IMR-90 (cell line): ENCODE data around the gene LUC7L2. TPM values are rescaled to one million over a fixed set of nuclear protein-coding genes. Genes with fewer than 3 reads are reported as not detected.

Experiments used
- ATAC-seq: fragments of 200-7000 bp; cut with Tn5 transposase; 2 replicates; pipeline ENCODE4 v1.9.1; 2020; ENCODE audit warnings: low read depth, mild to moderate bottlenecking, moderate library complexity
- BruUV-seq: library from RNA; stranded (reverse); fragments of 400-500 nt; replicated peaks from 2 replicates; lab custom pipeline; 2021; lab: Mats Ljungman, UMichigan
- CTCF ChIA-PET: fragments of 300-600 bp; formaldehyde crosslinking; extraction: SDS; loops from one replicate; lab custom pipeline; 2021; ENCODE audit warnings: antibody characterized with exemption; lab: Yijun Ruan, JAX
- POLR2A ChIA-PET: fragments of 300-600 bp; sonication (Branson Sonifier 250); formaldehyde crosslinking; loops from one replicate; lab custom pipeline; 2022; ENCODE audit warnings: antibody characterized with exemption; ENCODE audit not compliant: unreplicated experiment; lab: Charles Lee
- DNase-seq: peaks from one replicate; pipeline ENCODE4 v3.0.0; 2013
- H2AFZ ChIP-seq: replicated peaks from 2 replicates; pipeline ENCODE3; 2013; ENCODE audit warnings: low read length, mild to moderate bottlenecking; ENCODE audit not compliant: poor library complexity
- H2AK5ac ChIP-seq: 2 replicates; pipeline ENCODE4 v1.6.1; 2013; ENCODE audit warnings: low read depth, low read length, inconsistent platforms
- H2AK9ac ChIP-seq: replicated peaks from 2 replicates; pipeline ENCODE3; 2013; ENCODE audit warnings: mild to moderate bottlenecking, low read depth, low read length, moderate library complexity; ENCODE audit not compliant: poor library complexity
- H2BK120ac ChIP-seq: 2 replicates; pipeline ENCODE4 v1.6.1; 2013; ENCODE audit warnings: low read depth, low read length, inconsistent platforms
- H2BK15ac ChIP-seq: 3 replicates; pipeline ENCODE4 v1.6.1; 2013; ENCODE audit warnings: low read depth, low read length, inconsistent platforms
- H2BK20ac ChIP-seq: 2 replicates; pipeline ENCODE4 v1.6.1; 2013; ENCODE audit warnings: low read depth, mild to moderate bottlenecking, inconsistent platforms, low read length, moderate library complexity
- H2BK5ac ChIP-seq: 2 replicates; pipeline ENCODE4 v1.6.1; 2013; ENCODE audit warnings: mild to moderate bottlenecking, low read depth, low read length, inconsistent platforms; ENCODE audit not compliant: poor library complexity, severe bottlenecking
- H3K14ac ChIP-seq: replicated peaks from 2 replicates; pipeline ENCODE4 v1.6.1; 2013; ENCODE audit warnings: low read depth, low read length, inconsistent platforms
- H3K18ac ChIP-seq: 2 replicates; pipeline ENCODE4 v1.6.1; 2013; ENCODE audit warnings: low read depth, low read length, control low read depth
- H3K23ac ChIP-seq: 2 replicates; pipeline ENCODE4 v1.6.1; 2013; ENCODE audit warnings: low read depth, low read length, inconsistent platforms
- H3K27ac ChIP-seq: 2 replicates; pipeline ENCODE4 v1.5.1; 2013; ENCODE audit warnings: mild to moderate bottlenecking, control low read depth, low read length; ENCODE audit not compliant: insufficient read depth
- H3K27me3 ChIP-seq: 2 replicates; pipeline ENCODE4 v1.6.1; 2013; ENCODE audit warnings: low read length; ENCODE audit not compliant: control insufficient read depth, insufficient read depth
- H3K36me3 ChIP-seq: 2 replicates; pipeline ENCODE4 v1.6.1; 2013; ENCODE audit warnings: low read length, mixed read lengths; ENCODE audit not compliant: control insufficient read depth, insufficient read depth
- H3K4ac ChIP-seq: 2 replicates; pipeline ENCODE4 v1.6.1; 2013; ENCODE audit warnings: low read depth, low read length, inconsistent platforms
- H3K4me1 ChIP-seq: 2 replicates; pipeline ENCODE4 v1.6.1; 2013; ENCODE audit warnings: low read length, mixed read lengths; ENCODE audit not compliant: control insufficient read depth, insufficient read depth
- H3K4me2 ChIP-seq: 2 replicates; pipeline ENCODE4 v1.6.1; 2013; ENCODE audit warnings: low read depth, mild to moderate bottlenecking, control low read depth, low read length, moderate library complexity
- H3K4me3 ChIP-seq: 2 replicates; pipeline ENCODE4 v1.5.1; 2013; ENCODE audit warnings: low read depth, mild to moderate bottlenecking, control low read depth, low read length, moderate library complexity; ENCODE audit not compliant: insufficient read depth
- H3K56ac ChIP-seq: 2 replicates; pipeline ENCODE4 v1.6.1; 2013; ENCODE audit warnings: low read length, inconsistent platforms; ENCODE audit not compliant: insufficient read depth; ENCODE audit errors: extremely low read depth
- H3K79me1 ChIP-seq, 2 experiments: 2 replicates each; pipeline ENCODE4 v1.6.1; 2013; ENCODE audit warnings: low read length in 2 of 2, inconsistent platforms in 1 of 2, low read depth in 1 of 2
- H3K9ac ChIP-seq: 2 replicates; pipeline ENCODE4 v1.6.1; 2013; ENCODE audit warnings: low read depth, low read length, control low read depth
- H3K9me1 ChIP-seq: 2 replicates; pipeline ENCODE4 v1.6.1; 2013; ENCODE audit warnings: low read length, inconsistent platforms; ENCODE audit not compliant: insufficient read depth
- H3K9me3 ChIP-seq: 2 replicates; pipeline ENCODE4 v1.6.1; 2013; ENCODE audit warnings: low read length; ENCODE audit not compliant: control insufficient read depth, insufficient read depth
- H4K20me1 ChIP-seq: 2 replicates; pipeline ENCODE4 v1.6.1; 2013; ENCODE audit warnings: low read length, inconsistent platforms; ENCODE audit not compliant: insufficient read depth
- H4K5ac ChIP-seq: 2 replicates; pipeline ENCODE4 v1.6.1; 2013; ENCODE audit warnings: mild to moderate bottlenecking, low read depth, low read length, control low read depth
- H4K8ac ChIP-seq, 2 experiments: 2 replicates each; pipeline ENCODE4 v1.6.1; 2013; ENCODE audit warnings: low read depth in 2 of 2, low read length in 2 of 2, control low read depth in 1 of 2, inconsistent platforms in 1 of 2
- H4K91ac ChIP-seq: 2 replicates; pipeline ENCODE4 v1.6.1; 2013; ENCODE audit warnings: low read depth, low read length, inconsistent platforms; ENCODE audit not compliant: insufficient read depth
- BHLHE40 ChIP-seq: fragments of 150-350 bp; IDR thresholded peaks from 2 replicates; pipeline ENCODE4 v1.6.1; 2016; ENCODE audit warnings: mild to moderate bottlenecking, low read depth, low read length
- CEBPB ChIP-seq: IDR thresholded peaks from 2 replicates; pipeline ENCODE4 v1.6.1; 2012; ENCODE audit warnings: low read depth, low read length, improper control_type of control experiment
- CHD1 ChIP-seq: IDR thresholded peaks from 2 replicates; pipeline ENCODE4 v1.6.1; 2012; ENCODE audit warnings: low read depth, low read length, improper control_type of control experiment
- FOS ChIP-seq: fragments of 150-350 bp; IDR thresholded peaks from 2 replicates; pipeline ENCODE4 v1.6.1; 2016; ENCODE audit warnings: low read depth, low read length
- MAFK ChIP-seq: IDR thresholded peaks from 2 replicates; pipeline ENCODE4 v1.6.1; 2012; ENCODE audit warnings: low read depth, low read length, improper control_type of control experiment
- MAZ ChIP-seq: IDR thresholded peaks from 2 replicates; pipeline ENCODE4 v1.6.1; 2012; ENCODE audit warnings: low read depth, mild to moderate bottlenecking, low read length, improper control_type of control experiment, moderate library complexity, borderline replicate concordance
- MXI1 ChIP-seq: IDR thresholded peaks from 2 replicates; pipeline ENCODE4 v1.6.1; 2012; ENCODE audit warnings: low read depth, mild to moderate bottlenecking, low read length, moderate library complexity, borderline replicate concordance
- NFE2L2 ChIP-seq: fragments of 150-350 bp; IDR thresholded peaks from 2 replicates; pipeline ENCODE4 v1.6.1; 2016; ENCODE audit warnings: low read depth, mild to moderate bottlenecking, low read length
- POLR2A ChIP-seq: IDR thresholded peaks from 2 replicates; pipeline ENCODE4 v1.6.1; 2012; ENCODE audit warnings: mild to moderate bottlenecking, low read depth, low read length
- RAD21 ChIP-seq: IDR thresholded peaks from 2 replicates; pipeline ENCODE4 v1.6.1; 2012; ENCODE audit warnings: low read length, improper control_type of control experiment
- RCOR1 ChIP-seq: IDR thresholded peaks from 2 replicates; pipeline ENCODE4 v1.6.1; 2012; ENCODE audit warnings: mild to moderate bottlenecking, low read length, improper control_type of control experiment; ENCODE audit not compliant: insufficient replicate concordance
- RFX5 ChIP-seq: IDR thresholded peaks from 2 replicates; pipeline ENCODE4 v1.8.0; 2012; ENCODE audit warnings: low read depth, mild to moderate bottlenecking, low read length, moderate library complexity
- SMC3 ChIP-seq: fragments of 150-350 bp; IDR thresholded peaks from 2 replicates; pipeline ENCODE4 v1.6.1; 2016; ENCODE audit warnings: low read depth, mild to moderate bottlenecking, antibody characterized with exemption, low read length, moderate library complexity
- WGBS, 2 experiments: methylation state at CpG; one replicate each; pipeline versions ENCODE4 v1.1.5 to v1.1.7; 2013; ENCODE audit warnings: missing lambda C conversion rate in 2 of 2; ENCODE audit not compliant: insufficient read length in 1 of 2; ENCODE audit errors: extremely low coverage in 2 of 2; 5-methylcytosine and 5-hydroxymethylcytosine counted together
- dilution Hi-C: fragments of 300-500 bp; cut with HindIII; formaldehyde crosslinking; loops from one replicate; pipeline ENCODE4 v1.14.3; 2018; ENCODE audit warnings: low sequenced_read_pairs; ENCODE audit not compliant: unreplicated experiment
- in situ Hi-C: fragments of 300-500 bp; cut with MboI; formaldehyde crosslinking; loops from 3 replicates; pipeline ENCODE4 v1.14.3; 2019; ENCODE audit warnings: low sequenced_read_pairs, inconsistent platforms, mixed read lengths
- intact Hi-C: fragments of 100-400 bp; cut with micrococcal nuclease; formaldehyde crosslinking; loops from 2 replicates; pipeline ENCODE4 v1.10.0; 2022
- polyA plus RNA-seq, 3 experiments: library from polyadenylated mRNA; depleted of rRNA; stranded (reverse); fragments of >200 nt; gene quantifications; 2 replicates each; pipeline ENCODE4 v1.2.3, GENCODE V29; 2012; ENCODE audit warnings: low replicate concordance in 1 of 3
- total RNA-seq: library from RNA; depleted of rRNA; stranded (reverse); fragments of >200 nt; gene quantifications from 2 replicates; pipeline ENCODE4 v1.2.3, GENCODE V29; 2012
- TF ChIP-seq, protein P1 (sequence below): fragments of 150-350 bp; IDR thresholded peaks from 2 replicates; pipeline ENCODE4 v1.6.1; 2017; ENCODE audit warnings: mild to moderate bottlenecking, antibody characterized with exemption, low read length, low read depth
- TF ChIP-seq, protein P2 (sequence below): fragments of 150-350 bp; IDR thresholded peaks from 2 replicates; pipeline ENCODE4 v1.6.1; 2016; ENCODE audit warnings: low read depth, mild to moderate bottlenecking, low read length, moderate library complexity, borderline replicate concordance
- TF ChIP-seq, protein P3 (sequence below): conservative IDR thresholded peaks from 2 replicates; pipeline ENCODE4 v1.5.1; 2012; ENCODE audit warnings: mild to moderate bottlenecking, low read depth, low read length, improper control_type of control experiment

The LUC7L2 gene
- total and polyA plus RNA-seq, 2 of the 4 experiments (the other 2 are of a cell fraction): 14.9 to 31.8 TPM

DNA sequence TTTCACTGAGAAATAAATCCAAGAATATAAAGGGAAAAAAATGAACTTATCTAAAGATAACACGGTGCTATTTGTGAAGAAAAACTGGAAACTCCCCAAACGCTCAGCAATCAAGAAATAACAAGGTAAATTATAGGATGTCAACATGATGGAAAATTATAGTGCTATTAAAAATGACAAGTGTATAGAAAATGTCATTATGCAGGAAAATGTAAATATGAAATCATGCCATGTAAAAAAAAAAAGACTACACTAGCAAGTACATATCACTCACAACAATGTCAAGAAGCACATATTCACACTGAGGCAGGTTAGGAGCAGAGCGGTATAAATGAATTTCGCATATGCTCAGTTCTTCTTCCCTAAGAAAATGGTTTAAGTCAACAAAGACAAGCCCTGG is 96.1 kb downstream of the LUC7L2 start:
- POLR2A ChIA-PET: no interaction called here
- no peak for ATAC-seq
- no peaks in the 10 kb centered on the region for H3K79me1 ChIP-seq

More for the DNA sequence above, 96.1 kb downstream of the LUC7L2 start:
- no peak overlapping the region for H3K56ac ChIP-seq
- H4K5ac ChIP-seq: no peak overlapping the region
- H2BK120ac ChIP-seq: no peak overlapping the region
- H3K27me3 ChIP-seq: peaks cover 1% of the 10 kb centered on the region; the same call in 1 of the 2 replicates
- no TSS peak for BruUV-seq
- H3K9ac ChIP-seq: no peak overlapping the region
- TF ChIP-seq SMC3: no peak
- no peak for TF ChIP-seq NFE2L2
- TF ChIP-seq, protein P1, sequence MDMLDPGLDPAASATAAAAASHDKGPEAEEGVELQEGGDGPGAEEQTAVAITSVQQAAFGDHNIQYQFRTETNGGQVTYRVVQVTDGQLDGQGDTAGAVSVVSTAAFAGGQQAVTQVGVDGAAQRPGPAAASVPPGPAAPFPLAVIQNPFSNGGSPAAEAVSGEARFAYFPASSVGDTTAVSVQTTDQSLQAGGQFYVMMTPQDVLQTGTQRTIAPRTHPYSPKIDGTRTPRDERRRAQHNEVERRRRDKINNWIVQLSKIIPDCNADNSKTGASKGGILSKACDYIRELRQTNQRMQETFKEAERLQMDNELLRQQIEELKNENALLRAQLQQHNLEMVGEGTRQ: no peak
- no peak for TF ChIP-seq MAZ
- TF ChIP-seq BHLHE40: no peak
- no peak for TF ChIP-seq MXI1
- TF ChIP-seq FOS: no peak
- TF ChIP-seq RCOR1: no peak
- no peak for TF ChIP-seq CHD1
- TF ChIP-seq, protein P2, sequence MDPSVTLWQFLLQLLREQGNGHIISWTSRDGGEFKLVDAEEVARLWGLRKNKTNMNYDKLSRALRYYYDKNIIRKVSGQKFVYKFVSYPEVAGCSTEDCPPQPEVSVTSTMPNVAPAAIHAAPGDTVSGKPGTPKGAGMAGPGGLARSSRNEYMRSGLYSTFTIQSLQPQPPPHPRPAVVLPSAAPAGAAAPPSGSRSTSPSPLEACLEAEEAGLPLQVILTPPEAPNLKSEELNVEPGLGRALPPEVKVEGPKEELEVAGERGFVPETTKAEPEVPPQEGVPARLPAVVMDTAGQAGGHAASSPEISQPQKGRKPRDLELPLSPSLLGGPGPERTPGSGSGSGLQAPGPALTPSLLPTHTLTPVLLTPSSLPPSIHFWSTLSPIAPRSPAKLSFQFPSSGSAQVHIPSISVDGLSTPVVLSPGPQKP: no peak
- TF ChIP-seq MAFK: no peak
- no peak for TF ChIP-seq POLR2A
- no peak for TF ChIP-seq RFX5
- no peak for TF ChIP-seq RAD21
- TF ChIP-seq CEBPB: no peak
- TF ChIP-seq, protein P3, sequence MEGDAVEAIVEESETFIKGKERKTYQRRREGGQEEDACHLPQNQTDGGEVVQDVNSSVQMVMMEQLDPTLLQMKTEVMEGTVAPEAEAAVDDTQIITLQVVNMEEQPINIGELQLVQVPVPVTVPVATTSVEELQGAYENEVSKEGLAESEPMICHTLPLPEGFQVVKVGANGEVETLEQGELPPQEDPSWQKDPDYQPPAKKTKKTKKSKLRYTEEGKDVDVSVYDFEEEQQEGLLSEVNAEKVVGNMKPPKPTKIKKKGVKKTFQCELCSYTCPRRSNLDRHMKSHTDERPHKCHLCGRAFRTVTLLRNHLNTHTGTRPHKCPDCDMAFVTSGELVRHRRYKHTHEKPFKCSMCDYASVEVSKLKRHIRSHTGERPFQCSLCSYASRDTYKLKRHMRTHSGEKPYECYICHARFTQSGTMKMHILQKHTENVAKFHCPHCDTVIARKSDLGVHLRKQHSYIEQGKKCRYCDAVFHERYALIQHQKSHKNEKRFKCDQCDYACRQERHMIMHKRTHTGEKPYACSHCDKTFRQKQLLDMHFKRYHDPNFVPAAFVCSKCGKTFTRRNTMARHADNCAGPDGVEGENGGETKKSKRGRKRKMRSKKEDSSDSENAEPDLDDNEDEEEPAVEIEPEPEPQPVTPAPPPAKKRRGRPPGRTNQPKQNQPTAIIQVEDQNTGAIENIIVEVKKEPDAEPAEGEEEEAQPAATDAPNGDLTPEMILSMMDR: no peak
- H2AK9ac ChIP-seq: no peak overlapping the region
- peaks cover 4% of the 10 kb centered on the region; the same call in 1 of the 2 replicates for H3K4me1 ChIP-seq
- no peak overlapping the region for H2BK20ac ChIP-seq
- no peak overlapping the region for H2AFZ ChIP-seq
- H3K4ac ChIP-seq: no peak overlapping the region
- H2BK5ac ChIP-seq: no peak overlapping the region
- H4K20me1 ChIP-seq: no peaks in the 10 kb centered on the region
- dilution Hi-C loops: no loop called here
- DNase-seq: no peak
- CTCF ChIA-PET: no interaction called here
- H4K91ac ChIP-seq: no peak overlapping the region
- no peak overlapping the region for H3K4me3 ChIP-seq
- H3K27ac ChIP-seq: no peak overlapping the region
- intact Hi-C loops: no loop called here
- no CpG with 5 or more reads among the region's 4 CpGs for WGBS, 2 experiments
- no peaks in the 10 kb centered on the region for H3K9me1 ChIP-seq
- no peak overlapping the region for H3K23ac ChIP-seq
- no peak overlapping the region for H3K14ac ChIP-seq
- in situ Hi-C loops: no loop called here
- H3K36me3 ChIP-seq: no peaks in the 10 kb centered on the region
- H3K18ac ChIP-seq: no peak overlapping the region
- H2AK5ac ChIP-seq: no peak overlapping the region
- no peak overlapping the region for H2BK15ac ChIP-seq
- H4K8ac ChIP-seq: no peak overlapping the region
- no peak overlapping the region for H3K4me2 ChIP-seq
- no peaks in the 10 kb centered on the region for H3K9me3 ChIP-seq
